Renal cortical epithelial cell (primary cell): ENCODE data around the gene PLAGL2. TPM values are rescaled to one million over a fixed set of nuclear protein-coding genes. Genes with fewer than 3 reads are reported as not detected.
"Not testable (repeated sequence)": the region's sequence is repeated elsewhere in the genome, so short reads cannot be mapped to it uniquely, and the experiment has no call there.

Source experiments
- DNase-seq: peaks from one replicate; pipeline ENCODE4 v3.0.0-alpha.2; 2011; ENCODE audit warnings: low read depth
- total RNA-seq: library from RNA; depleted of rRNA; stranded (reverse); fragments of >200 nt; gene quantifications from 2 replicates; pipeline ENCODE4 v1.2.3, GENCODE V29; 2014

PLAGL2 gene
- total RNA-seq, 1 donor from 2014 or later = 4.3 TPM

DNA sequence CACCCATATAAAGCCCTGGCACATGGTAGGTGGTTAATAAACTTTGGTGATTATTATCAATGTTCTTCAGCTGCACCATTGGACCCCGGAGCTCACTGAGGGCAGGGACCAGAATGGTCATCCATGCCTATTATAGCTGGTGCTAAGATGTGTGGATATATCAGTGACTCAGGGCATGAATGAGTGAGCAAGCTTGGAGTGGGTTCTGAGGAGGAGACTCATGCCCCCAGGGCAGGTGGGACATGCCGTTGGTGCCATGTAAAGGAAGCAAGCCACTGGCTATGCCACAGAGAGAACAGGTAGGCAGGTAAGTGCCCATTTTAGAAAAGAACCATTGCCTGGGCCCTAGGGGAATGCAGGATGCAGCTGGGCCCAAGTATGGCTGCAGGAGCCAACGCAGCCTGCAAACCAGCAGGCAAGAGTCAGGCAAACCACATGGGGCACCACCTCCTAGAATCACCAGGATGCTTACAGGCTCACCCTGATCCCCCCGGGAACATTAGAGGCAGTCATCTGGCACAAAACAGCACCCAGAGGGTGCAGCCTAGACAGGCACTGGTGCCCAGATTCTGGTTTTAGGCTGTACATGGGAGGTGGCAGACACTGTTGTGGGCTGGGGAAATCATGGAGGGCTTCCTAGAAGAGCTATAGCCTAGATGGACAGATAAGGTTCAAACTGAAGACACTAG lies 23.5 kb downstream of the PLAGL2 start:
- DNase-seq = no peak

DNA sequence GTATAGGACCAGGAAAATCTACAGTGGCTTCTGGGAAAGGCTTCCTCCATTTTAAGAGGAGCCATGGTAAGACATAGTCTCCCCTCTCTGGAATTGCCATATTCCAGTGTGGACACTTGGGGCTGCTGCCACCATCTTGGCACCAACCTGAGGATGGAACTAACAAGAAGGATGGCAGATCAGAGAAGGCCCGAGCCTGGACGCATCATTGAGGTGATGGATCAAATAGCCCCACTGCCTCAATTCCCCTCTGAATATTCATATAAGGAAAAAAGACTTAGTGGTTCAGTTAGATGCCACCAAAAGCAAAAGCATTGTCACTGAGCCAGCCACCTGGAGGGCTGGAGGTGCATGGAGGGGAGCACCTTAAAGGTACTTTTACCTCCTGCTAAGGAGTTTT lies 25.9 kb downstream of the PLAGL2 start:
- no peak for DNase-seq

DNA sequence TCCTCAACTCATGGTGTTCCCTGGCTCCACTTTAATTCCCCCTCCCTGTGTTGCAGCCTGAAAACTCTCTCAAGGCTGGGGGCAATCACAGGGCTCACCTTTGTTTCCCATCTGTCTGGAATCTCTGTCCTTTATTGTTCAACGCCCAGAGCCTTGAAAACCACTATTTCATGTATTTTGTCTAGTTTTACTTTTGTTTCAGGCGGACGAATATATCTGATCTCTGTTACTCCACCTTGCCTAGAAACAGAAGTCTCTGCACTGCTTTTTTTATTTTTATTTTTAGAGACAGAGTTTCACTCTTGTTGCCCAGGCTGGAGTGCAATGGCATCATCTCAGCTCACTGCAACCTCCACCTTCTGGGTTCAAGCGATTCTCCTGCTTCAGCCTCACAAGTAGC lies 27.6 kb downstream of the PLAGL2 start:
- no peak for DNase-seq

DNA sequence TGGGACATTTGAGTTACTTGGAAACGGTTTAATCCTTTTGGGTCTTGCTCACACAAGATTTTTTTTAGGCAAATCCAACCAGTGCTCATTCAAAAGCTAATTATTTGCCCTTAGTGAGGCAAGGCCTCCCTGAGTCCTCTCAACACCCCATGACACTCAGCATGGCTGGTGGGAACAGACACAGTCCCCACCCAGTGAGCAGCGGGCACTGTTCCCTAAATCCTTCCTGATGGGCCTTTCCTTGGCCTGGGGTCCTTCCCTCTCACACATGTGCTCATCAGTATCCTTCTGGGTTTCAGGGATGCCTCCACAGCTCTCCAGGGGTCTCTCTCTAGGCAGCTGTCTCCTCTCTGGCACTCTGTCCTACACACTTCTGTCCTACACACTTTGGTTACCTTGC lies 28.0 kb downstream of the PLAGL2 start:
- no peak for DNase-seq

DNA sequence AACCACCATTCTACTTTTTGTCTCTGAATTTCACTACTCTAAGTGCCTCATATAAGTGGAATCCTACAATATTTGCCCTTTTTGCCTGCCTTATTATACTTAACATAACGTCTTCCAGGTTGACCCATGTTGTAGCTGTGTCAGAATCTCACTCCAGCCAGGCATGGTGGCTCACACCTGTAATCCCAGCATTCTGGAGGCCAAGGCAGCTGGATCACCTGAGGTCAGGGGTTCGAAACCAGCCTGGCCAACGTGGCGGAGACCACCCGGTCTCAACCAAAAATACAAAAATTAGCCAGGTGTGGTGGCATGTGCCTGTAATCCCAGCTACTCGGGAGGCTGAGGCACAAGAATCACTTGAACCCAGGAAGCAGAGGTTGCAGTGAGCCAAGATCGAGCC lies 29.8 kb downstream of the PLAGL2 start:
- DNase-seq = not testable (repeated sequence)

DNA sequence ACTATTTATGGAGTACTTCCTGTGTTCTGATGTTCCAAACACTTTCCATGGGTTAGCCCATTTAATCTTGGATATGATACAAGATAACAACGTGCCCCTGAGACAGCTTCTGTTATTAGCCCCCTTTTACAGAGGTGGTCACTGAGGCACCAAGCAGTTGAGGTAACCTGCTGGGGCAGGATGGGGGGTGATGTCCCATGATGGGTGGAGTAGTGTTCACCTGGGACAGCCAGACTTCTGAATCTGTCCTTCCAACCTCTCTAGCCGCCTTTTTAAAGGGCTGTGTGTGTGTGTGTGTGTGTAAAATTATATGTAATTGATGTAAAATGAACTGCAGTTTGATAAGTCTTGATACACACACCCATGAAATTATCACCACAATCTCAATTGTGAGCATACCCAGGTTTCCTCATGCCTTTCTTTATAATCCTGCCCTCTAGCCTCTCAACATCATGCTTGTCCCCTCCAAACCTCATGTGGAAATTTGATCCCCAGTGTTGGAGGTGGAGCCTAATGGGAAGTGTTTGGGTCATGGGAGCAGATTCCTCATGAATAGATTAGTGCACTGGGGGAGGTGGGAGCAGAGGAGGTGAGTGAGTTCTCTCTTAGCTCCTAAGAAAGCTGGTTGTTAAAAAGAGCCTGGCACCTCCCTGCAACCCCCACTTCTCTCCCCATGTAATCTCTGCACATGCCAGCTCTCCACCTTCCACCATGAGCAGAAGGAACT lies 39.2 kb downstream of the PLAGL2 start:
- peak; percentile 66 for DNase-seq

DNA sequence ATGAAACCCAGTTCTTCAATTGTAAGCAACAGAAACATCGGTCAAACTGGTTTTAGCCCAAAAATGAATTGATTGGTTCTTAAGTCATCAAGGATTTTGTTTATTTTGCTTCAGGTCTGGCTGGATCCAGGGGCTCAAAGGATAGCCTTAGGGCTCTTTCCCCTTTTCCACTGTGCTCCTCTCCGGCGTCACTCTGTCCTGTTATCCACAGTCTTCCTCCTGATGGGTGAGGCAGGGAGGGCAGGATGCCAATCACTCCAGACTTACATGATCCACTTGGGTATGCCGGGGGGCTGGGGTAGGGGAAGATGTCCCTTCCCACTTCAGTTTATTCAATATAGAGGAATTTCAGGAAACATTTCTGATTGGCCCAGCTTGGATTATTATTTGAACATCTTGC lies 40.0 kb downstream of the PLAGL2 start:
- no peak for DNase-seq

DNA sequence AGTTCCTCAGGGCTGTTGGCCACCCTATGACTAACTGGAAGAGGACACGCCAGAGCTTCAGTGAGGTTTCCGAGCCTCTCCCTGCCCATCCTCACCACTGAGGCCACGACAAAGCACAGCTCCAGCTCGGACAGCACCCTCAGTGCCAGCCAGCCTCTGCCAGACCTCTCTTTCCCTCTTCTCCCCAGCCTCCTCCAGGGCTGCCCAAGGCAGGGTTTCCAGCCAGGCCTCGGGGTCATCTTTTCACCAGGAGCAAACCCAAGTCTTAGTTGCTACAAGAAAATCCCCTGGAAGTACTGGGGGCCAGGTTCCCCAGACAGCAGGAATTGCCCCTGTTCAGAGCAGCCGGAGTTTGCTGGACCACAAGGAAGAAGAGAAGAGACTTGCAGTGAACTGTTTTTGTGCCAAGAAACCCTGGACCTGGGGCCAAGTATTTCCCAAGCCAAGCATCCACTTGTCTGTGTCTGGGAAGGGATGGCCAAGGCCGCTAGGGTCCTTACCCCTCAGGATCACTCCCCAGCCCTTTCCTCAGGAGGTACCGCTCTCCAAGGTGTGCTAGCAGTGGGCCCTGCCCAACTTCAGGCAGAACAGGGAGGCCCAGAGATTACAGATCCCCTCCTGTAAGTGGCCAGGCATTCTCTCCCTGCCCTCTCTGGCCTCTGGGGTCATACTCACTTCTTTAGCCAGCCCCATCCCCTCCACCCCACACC lies 41.6 kb downstream of the PLAGL2 start:
- DNase-seq = no peak

DNA sequence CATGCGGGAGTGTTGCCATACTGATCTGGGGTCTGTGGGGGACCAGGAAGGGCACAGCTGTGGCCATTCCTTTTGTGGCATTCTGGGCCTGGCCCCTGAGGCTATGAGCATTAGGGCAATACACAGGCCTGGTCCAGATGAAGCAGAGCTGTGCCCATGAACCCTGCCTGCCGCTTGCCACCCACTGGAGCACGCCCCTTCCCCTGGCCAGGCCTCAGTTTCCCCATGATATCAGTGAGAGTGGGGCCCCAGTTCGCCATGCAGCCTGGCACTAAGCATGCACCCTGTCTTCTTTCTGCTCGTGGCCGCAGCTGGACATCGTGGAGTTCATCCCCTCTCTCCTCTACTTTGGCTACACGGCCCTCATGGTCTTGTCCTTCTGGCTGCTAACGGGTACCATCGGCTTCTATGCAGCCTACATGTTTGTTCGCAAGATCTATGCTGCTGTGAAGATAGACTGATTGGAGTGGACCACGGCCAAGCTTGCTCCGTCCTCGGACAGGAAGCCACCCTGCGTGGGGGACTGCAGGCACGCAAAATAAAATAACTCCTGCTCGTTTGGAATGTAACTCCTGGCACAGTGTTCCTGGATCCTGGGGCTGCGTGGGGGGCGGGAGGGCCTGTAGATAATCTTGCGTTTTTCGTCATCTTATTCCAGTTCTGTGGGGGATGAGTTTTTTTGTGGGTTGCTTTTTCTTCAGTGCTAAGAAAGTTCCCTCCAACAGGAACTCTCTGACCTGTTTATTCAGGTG lies 42.4 kb downstream of the PLAGL2 start:
- no peak for DNase-seq

DNA sequence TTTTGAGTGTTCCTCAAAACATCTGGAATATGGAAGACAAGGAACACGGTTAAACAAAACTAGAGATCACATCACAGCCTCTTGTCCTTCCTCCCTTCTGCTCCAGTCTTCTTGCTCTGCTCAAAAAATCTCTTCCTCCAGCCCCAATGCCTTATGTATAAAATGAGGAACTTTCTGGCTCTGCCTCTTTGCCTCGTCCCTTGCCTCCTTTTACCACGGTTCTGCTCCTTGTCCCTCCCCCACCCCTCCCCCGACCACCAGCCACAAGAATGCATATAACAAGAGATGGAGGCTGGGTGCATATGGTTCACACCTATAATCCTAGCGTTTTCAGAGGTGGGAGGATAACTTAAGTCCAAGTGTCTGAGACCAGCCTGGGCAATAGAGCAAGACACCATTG lies 43.6 kb downstream of the PLAGL2 start:
- DNase-seq = no peak

DNA sequence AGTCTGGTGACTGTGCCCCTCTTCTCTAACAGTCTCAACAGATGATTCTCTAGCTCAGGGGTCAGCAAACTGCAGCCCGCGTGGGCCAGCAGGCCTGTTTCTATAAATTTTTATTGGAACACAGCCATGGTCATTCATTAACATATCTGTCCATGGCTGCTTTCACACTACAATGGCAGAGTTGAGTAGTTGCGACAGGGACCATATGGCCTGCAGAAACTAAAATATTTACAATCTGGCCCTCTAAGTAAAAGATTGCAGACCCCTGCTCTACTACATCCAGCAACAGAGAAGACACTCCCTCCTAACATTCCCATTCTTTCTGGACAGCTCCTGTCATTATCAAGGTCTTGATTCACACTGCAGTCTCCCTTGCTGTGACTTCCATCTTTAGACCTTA lies 45.2 kb downstream of the PLAGL2 start:
- DNase-seq = no peak

DNA sequence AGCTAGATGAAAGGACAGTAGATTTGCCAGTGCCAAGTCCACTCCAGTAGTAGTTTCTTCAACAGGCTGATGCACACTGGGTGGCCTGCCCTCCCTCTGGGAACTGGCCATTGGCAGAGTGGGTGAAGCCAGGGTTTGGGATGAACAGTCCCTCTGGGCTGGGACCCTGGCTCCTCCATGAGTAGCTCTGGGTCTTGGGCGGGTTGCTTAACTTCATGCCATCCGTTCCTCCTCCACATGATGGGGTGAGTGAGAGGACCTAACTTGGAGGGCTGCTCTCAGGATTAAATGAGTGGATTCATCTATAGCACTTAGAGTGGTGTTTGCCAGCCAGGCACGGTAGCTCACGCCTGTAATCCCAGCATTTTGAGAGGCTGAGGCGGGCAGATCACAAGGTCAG lies 47.2 kb downstream of the PLAGL2 start:
- no peak for DNase-seq

DNA sequence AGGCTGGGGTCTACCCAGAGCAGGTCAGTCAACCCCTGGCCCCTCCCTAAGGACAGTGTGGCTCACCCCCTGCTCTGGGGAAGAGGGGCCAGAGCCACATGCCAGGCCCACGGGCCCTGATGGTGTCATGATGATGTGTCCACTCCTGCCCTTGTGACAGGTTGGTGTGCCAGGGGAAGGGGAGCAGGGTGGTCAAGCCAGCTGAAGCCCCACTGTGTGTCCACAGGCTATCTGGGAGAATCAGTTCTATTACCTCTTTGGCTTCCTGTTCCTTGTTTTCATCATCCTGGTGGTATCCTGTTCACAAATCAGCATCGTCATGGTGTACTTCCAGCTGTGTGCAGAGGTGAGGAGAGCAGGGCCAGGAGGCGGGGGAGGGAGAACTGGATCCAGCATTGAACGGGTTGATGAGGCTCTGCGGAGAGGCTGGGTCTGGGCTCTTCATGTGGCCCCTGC lies 47.7 kb downstream of the PLAGL2 start:
- DNase-seq = no peak

DNA sequence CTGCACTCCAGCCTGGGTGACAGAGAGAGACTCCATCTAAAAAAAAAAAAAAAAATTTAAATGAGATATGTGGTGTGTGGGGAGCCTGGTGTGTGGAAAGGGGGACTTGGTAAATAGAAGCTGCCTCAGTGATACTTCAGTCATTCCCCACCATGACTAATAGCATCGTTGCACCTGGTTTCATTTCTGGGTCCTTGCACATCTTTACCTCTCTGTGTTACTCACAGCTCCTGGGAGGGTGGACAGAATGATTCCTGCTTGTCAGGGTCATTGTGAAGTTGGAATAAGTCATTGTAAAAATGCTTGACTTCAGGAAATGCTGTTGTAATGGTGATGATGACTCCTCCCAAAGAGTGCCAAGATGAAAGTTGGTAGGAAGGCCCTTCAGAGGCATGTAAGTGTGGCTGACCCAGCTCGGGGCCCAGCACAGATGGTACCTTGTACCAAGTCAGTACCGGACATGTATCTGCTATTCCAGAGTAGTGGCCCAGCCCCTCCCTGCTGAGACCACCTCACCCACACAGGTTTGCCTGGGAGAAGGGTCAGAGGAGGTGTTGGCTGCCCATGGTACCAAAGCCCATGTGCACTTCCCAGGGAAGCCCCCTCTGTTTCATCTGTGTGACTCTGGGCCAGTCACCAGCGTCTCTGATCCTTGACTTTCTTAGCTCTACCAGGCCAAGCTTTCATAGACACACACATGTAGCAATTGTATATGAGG lies 48.4 kb downstream of the PLAGL2 start:
- no peak for DNase-seq

DNA sequence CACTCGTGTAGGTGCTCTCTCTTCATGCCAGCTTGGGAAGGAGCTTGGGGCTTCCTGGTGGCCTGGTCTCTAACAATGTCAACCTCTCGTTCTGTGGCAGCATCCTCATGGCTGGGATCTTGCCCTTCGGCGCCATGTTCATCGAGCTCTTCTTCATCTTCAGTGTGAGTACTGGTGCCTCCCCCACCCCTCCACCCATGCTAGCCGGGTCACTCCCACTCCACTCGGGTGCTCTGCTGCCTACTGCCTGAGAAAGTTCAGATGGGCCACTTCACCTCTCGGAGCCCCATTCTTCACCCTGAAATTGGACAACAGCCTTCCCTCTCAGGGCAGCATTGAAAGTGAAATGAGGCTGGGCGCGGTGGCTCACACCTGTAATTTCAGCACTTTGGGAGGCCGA lies 49.2 kb downstream of the PLAGL2 start:
- no peak for DNase-seq

DNA sequence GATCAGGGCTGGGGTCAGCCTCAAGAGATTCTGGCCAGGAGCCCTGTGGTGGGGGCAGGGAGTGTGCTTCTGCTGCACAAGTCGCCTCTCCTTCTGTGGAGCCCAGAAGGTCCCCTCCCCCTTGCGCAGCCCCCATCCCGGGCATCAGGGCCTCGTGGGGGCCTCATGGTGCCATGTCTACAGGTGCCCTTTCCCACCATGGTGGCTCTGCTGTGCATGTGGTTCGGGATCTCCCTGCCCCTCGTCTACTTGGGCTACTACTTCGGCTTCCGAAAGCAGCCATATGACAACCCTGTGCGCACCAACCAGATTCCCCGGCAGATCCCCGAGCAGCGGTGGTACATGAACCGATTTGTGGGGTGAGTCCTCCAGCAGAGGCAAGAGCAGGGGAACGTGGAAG lies 49.9 kb downstream of the PLAGL2 start:
- no peak for DNase-seq

DNA sequence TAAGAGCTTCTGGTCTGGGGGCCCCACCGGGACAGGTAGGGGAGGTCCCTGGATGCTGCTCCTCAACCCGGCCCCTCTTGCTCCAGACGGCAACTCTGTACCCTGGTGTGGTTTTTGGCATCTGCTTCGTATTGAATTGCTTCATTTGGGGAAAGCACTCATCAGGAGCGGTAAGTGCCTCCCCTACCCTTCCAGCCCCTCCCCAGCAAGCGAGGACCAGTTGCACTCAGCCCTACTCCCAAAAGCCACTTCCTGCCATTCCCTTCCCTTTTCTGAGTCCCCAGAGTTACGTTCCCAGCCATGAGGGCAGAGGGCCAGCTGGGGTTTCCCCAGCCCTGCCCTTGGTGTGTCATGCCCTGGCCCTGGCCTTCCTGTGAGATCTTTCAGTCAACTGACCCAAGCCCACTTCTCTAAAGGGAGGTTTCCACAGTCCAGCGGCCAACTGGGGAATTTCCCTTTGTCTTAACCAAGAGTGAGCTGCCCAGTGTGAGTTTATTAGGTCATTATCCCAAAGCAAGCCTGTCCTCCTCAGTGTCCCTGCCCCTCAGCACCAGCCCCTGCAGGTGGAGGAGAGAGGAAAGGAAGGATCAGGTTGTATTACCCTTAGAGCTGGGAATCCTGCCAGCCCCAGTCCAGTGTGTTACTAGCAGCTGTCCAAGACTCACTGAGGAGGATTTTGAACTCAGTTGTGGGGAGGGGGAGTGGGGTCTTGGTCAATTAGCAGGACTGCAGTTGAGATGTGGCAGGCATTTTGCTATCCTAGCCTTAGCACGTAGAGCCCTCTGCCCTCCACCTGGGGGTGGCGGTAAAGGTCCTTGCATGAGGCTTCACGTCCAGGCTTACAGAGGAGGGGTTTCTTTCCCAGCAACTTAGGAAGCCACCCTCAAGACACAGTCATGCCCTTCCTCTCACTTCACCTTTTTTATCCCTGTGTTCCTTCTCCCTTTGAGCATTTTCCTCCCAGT lies 52.2 kb downstream of the PLAGL2 start:
- DNase-seq = peak; percentile 87

DNA sequence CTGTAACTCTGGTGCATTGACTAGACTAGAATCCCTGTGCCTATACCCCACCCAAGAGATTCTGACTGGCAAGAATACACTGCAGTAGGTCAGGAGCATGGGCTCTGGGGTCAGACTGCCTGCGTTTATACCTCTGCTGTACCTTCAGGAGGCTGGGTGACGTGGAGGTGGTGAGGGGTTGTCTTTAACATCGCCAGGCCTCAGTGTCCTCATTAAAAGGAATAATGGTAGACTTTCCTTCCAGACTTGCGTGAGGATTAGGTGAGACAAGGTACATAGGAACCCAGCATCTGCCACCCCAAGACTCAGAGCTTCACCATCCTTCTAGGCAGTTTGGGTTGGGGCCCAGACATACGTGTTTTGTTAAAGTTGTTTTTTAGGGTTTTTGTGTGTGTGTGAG lies 53.8 kb downstream of the PLAGL2 start:
- DNase-seq = no peak

DNA sequence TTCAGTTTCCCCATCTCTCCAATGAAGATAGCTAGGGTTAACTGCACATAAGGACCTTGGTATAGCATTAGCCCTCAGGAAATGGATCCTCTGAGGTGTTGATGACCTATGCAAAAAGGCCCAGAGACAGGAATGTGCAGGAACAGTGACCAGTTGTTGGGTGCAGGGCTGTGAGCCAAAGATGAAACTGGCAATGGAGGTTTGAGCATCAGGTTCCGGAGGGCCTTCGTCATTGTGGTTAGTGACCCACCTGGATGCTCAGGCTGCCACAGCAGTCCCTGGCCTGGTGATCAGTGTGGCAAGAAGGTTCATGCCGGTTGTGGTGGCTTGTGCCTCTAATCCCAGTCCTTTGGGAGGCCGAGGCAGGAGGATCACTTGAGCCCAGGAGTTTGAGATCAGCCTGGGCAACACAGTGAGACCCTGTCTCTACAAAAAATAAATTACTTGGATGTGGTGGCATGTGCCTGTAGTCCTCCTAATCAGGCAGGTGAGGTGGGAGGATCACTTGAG lies 54.3 kb downstream of the PLAGL2 start:
- no peak for DNase-seq
